ENCODE results near the gene FTO. TPM values are rescaled to one million over a fixed set of nuclear protein-coding genes. Genes with fewer than 3 reads are reported as not detected.

FTO gene
- total and polyA plus RNA-seq, 2 of the 8 experiments (the other 6 are each of a cell fraction or from before 2014, with no cell fraction given): 34.5 to 59.8 TPM

DNA sequence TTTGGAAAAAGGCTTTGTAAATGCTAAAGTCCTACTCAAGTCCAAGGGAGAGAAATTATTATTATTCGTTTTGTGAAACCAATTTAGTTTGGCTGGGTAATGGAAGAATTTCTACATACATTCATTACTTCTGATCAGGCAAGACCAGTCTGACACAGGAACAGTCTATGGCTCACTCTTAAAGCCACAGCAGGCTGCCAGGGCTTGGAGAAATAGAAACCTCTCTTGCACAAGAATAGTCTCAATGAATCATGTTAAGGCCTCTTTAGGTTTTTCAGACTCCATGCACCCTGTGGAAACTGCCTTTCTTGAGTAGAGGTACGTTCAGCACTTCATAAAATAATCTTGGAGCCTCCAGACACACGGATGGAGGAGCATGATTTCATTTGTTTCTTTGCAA is 414.9 kb downstream of the FTO start:
- 74% methylated on average over 3 of the region's 3 CpGs; no CpG with 5 or more reads in 1 of the 2 experiments for WGBS, 2 experiments (ENCODE audit: extremely low coverage in 1 of 2, insufficient coverage in 1 of 2, insufficient read length in 1 of 2, insufficient replicate concordance in 2 of 2, low coverage in 1 of 2, low lambda C conversion rate in 2 of 2, missing lambda C conversion rate in 1 of 2)
- Histone ChIP-seq H3K4me3 (ENCODE audit: extremely low read depth in 1 of 4, insufficient read depth in 2 of 4, low read depth in 3 of 4, low read length in 4 of 4) (no peak overlapping the region), H3K27me3 (replicated peaks in 1 of 4; ENCODE audit: control insufficient read depth in 3 of 4, extremely low read depth in 1 of 4, insufficient read depth in 3 of 4, low read length in 3 of 4) (no peaks in the 10 kb centered on the region), H3K18ac (ENCODE audit: extremely low read depth, low read length) (no peak overlapping the region), H4K91ac (replicated peaks; ENCODE audit: insufficient read length, low read length) (no peak overlapping the region), H3K23me2 (ENCODE audit: low read depth, low read length) (no peaks in the 10 kb centered on the region), H3K23ac (ENCODE audit: insufficient read length) (no peak overlapping the region), H2BK15ac (ENCODE audit: low read length) (no peak overlapping the region), H2BK5ac (ENCODE audit: low read depth, low read length) (no peak overlapping the region), H3K36me3 (ENCODE audit: control insufficient read depth in 2 of 4, insufficient read depth in 4 of 4, low read length in 3 of 4) (no peaks in the 10 kb centered on the region), H4K8ac (ENCODE audit: extremely low read depth, insufficient read depth, low read length) (no peak overlapping the region), H2BK20ac (ENCODE audit: low read length) (no peak overlapping the region), H3K56ac (replicated peaks; ENCODE audit: insufficient read length, low read depth, low read length) (no peak overlapping the region), H2BK12ac (ENCODE audit: low read depth, low read length) (no peak overlapping the region), H3K9ac (replicated peaks in 1 of 4; ENCODE audit: extremely low read depth in 1 of 4, low read depth in 3 of 4, low read length in 3 of 4) (no peak overlapping the region), H3K79me2 (ENCODE audit: control insufficient read depth in 1 of 2, insufficient read depth in 2 of 2, low read length in 2 of 2) (no peaks in the 10 kb centered on the region), H4K20me1 (replicated peaks in 1 of 2; ENCODE audit: control insufficient read depth in 1 of 2, insufficient read depth in 2 of 2, low read length in 2 of 2) (no peaks in the 10 kb centered on the region), H3K14ac (ENCODE audit: insufficient read length) (no peak overlapping the region), H4K5ac (ENCODE audit: insufficient read length, low read depth, low read length) (no peak overlapping the region), H3K4me1 (replicated peaks in 1 of 4; ENCODE audit: control insufficient read depth in 3 of 4, insufficient read depth in 4 of 4, low read length in 3 of 4) (peaks cover 0 to 4% (median 2%) of the 10 kb centered on the region in 4 experiments; a peak in 3 of 7 replicates), H2BK120ac (replicated peaks; ENCODE audit: low read depth, low read length) (no peak overlapping the region), H2AK5ac (ENCODE audit: low read depth, low read length) (no peak overlapping the region), H3K4me2 (ENCODE audit: insufficient read depth in 1 of 2, low read depth in 2 of 2, low read length in 2 of 2) (no peak overlapping the region), H3K9me3 (ENCODE audit: insufficient read depth in 2 of 2, low read depth in 1 of 2, low read length in 1 of 2) (no peaks in the 10 kb centered on the region), H2AFZ (ENCODE audit: low read length) (no peak overlapping the region), H3K27ac (ENCODE audit: low read depth, low read length) (no peak overlapping the region), H3K4ac (replicated peaks; ENCODE audit: insufficient read length, low read depth, low read length) (no peak overlapping the region), H3K79me1 (ENCODE audit: low read depth, low read length) (no peaks in the 10 kb centered on the region)
- FAIRE-seq: no peak
- POLR2A ChIA-PET (ENCODE audit: partially characterized antibody): no interaction called here
- TF ChIP-seq, protein P1, sequence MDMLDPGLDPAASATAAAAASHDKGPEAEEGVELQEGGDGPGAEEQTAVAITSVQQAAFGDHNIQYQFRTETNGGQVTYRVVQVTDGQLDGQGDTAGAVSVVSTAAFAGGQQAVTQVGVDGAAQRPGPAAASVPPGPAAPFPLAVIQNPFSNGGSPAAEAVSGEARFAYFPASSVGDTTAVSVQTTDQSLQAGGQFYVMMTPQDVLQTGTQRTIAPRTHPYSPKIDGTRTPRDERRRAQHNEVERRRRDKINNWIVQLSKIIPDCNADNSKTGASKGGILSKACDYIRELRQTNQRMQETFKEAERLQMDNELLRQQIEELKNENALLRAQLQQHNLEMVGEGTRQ (IDR thresholded peaks at IDR 0.05; ENCODE audit: low read length): no peak
- TF ChIP-seq CBX5 (IDR thresholded peaks at IDR 0.05; ENCODE audit: low read depth, low read length): no peak
- TF ChIP-seq, protein P2, sequence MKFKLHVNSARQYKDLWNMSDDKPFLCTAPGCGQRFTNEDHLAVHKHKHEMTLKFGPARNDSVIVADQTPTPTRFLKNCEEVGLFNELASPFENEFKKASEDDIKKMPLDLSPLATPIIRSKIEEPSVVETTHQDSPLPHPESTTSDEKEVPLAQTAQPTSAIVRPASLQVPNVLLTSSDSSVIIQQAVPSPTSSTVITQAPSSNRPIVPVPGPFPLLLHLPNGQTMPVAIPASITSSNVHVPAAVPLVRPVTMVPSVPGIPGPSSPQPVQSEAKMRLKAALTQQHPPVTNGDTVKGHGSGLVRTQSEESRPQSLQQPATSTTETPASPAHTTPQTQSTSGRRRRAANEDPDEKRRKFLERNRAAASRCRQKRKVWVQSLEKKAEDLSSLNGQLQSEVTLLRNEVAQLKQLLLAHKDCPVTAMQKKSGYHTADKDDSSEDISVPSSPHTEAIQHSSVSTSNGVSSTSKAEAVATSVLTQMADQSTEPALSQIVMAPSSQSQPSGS (IDR thresholded peaks at IDR 0.05; ENCODE audit: low read length): no peak
- no peak for TF ChIP-seq NRF1 (IDR thresholded peaks at IDR 0.05; ENCODE audit: low read depth, low read length)
- TF ChIP-seq, protein P3, sequence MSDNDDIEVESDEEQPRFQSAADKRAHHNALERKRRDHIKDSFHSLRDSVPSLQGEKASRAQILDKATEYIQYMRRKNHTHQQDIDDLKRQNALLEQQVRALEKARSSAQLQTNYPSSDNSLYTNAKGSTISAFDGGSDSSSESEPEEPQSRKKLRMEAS (IDR thresholded peaks at IDR 0.05): no peak
- CTCF ChIA-PET (ENCODE audit: partially characterized antibody): no interaction called here
- no peak for DNase-seq (ENCODE audit: low read depth in 1 of 2, low spot score in 2 of 2)

All from H1 (cell line).